Keratinocyte (primary cell): ENCODE data around the gene PNPT1. TPM values are rescaled to one million over a fixed set of nuclear protein-coding genes. Genes with fewer than 3 reads are reported as not detected.

ENCODE experiments used
- DNase-seq: peaks from one replicate; pipeline ENCODE4 v3.0.0-alpha.2; 2011; ENCODE audit warnings: low read depth, missing footprints, low spot score
- FAIRE-seq: peaks from 2 replicates; lab custom pipeline; 2011; peaks lifted over from hg19 to GRCh38; lab: Jason Lieb, UNC
- H2AFZ ChIP-seq: 2 replicates; pipeline ENCODE4 v1.6.0; 2012; ENCODE audit warnings: low read length, control low read depth, inconsistent platforms; ENCODE audit not compliant: control insufficient read depth
- H3K27ac ChIP-seq: 2 replicates; pipeline ENCODE4 v1.5.1; 2011; ENCODE audit warnings: low read length; ENCODE audit not compliant: control insufficient read depth, insufficient read depth
- H3K27me3 ChIP-seq: 3 replicates; pipeline ENCODE4 v1.6.0; 2011; ENCODE audit warnings: low read length; ENCODE audit not compliant: control insufficient read depth, insufficient read depth; ENCODE audit errors: extremely low read depth
- H3K36me3 ChIP-seq, 2 experiments: 2 replicates in 1 of 2; 3 replicates in 1 of 2; pipeline ENCODE4 v1.5.1; 2011; ENCODE audit warnings: low read length in 2 of 2, mild to moderate bottlenecking in 1 of 2; ENCODE audit not compliant: control insufficient read depth in 2 of 2, insufficient read depth in 2 of 2; ENCODE audit errors: extremely low read depth in 1 of 2
- H3K4me1 ChIP-seq: 3 replicates; pipeline ENCODE4 v1.5.1; 2011; ENCODE audit warnings: low read length; ENCODE audit not compliant: control insufficient read depth, insufficient read depth; ENCODE audit errors: extremely low read depth
- H3K4me2 ChIP-seq: 3 replicates; pipeline ENCODE4 v1.6.0; 2011; ENCODE audit warnings: low read depth, low read length; ENCODE audit not compliant: control insufficient read depth, insufficient read depth; ENCODE audit errors: extremely low read depth
- H3K4me3 ChIP-seq, 3 experiments: fragments of 200-600 bp in 1 of 3; sonication (generic) in 1 of 3; 2 replicates in 2 of 3; 3 replicates in 1 of 3; pipeline ENCODE4 v1.5.1; 2011 to 2016; ENCODE audit warnings: low read length in 3 of 3, mild to moderate bottlenecking in 3 of 3, control low read depth in 2 of 3, inconsistent platforms in 1 of 3, low read depth in 1 of 3, mixed read lengths in 1 of 3, mixed run types in 1 of 3, moderate library complexity in 1 of 3; ENCODE audit not compliant: control insufficient read depth in 2 of 3, insufficient read depth in 2 of 3; ENCODE audit errors: extremely low read depth in 1 of 3
- H3K79me2 ChIP-seq: 2 replicates; pipeline ENCODE4 v1.6.0; 2012; ENCODE audit warnings: low read length; ENCODE audit not compliant: control insufficient read depth, insufficient read depth
- H3K9ac ChIP-seq: 3 replicates; pipeline ENCODE4 v1.6.0; 2011; ENCODE audit warnings: low read length; ENCODE audit not compliant: control insufficient read depth, insufficient read depth; ENCODE audit errors: extremely low read depth
- H3K9me1 ChIP-seq: 3 replicates; pipeline ENCODE4 v1.6.0; 2011; ENCODE audit warnings: low read length; ENCODE audit not compliant: control insufficient read depth, insufficient read depth; ENCODE audit errors: extremely low read depth
- H3K9me3 ChIP-seq: 2 replicates; pipeline ENCODE4 v1.5.1; 2012; ENCODE audit warnings: low read depth, low read length; ENCODE audit not compliant: control insufficient read depth
- H4K20me1 ChIP-seq: 3 replicates; pipeline ENCODE4 v1.6.0; 2011; ENCODE audit warnings: low read length; ENCODE audit not compliant: control insufficient read depth, insufficient read depth; ENCODE audit errors: extremely low read depth
- CTCF ChIP-seq, 3 experiments: IDR thresholded peaks in 1 of 3; conservative IDR thresholded peaks in 1 of 3; optimal IDR thresholded peaks in 1 of 3; 2 replicates in 2 of 3; 3 replicates in 1 of 3; pipeline versions ENCODE3 to v1.5.1; 2011; ENCODE audit warnings: low read length in 3 of 3, mild to moderate bottlenecking in 3 of 3, moderate library complexity in 2 of 3, control low read depth in 1 of 3, inconsistent platforms in 1 of 3; ENCODE audit not compliant: insufficient read depth in 2 of 3; ENCODE audit errors: extremely low read depth in 1 of 3
- EZH2 ChIP-seq: IDR thresholded peaks from one replicate; pipeline ENCODE4 v1.6.1; 2012; ENCODE audit warnings: inconsistent platforms, mild to moderate bottlenecking, low read length, moderate library complexity
- dilution Hi-C: fragments of 300-500 bp; cut with MboI; formaldehyde crosslinking; loops from one replicate; pipeline ENCODE4 v1.7.0; 2020; ENCODE audit warnings: low sequenced_read_pairs; ENCODE audit not compliant: extremely low pct_ligation_motif_present
- polyA plus RNA-seq, 5 experiments: library from polyadenylated mRNA; depleted of rRNA in 3 of 5; stranded (reverse) in 3 of 5; stranded (forward) in 1 of 5; unstranded in 1 of 5; fragments of >200 nt; gene quantifications; 1 replicate in 1 of 5; 2 replicates in 3 of 5; 3 replicates in 1 of 5; pipeline versions ENCODE4 v1.2.1 to v1.2.3, GENCODE V29; 2011 to 2012; ENCODE audit warnings: missing spikeins in 2 of 5, low read depth in 1 of 5, low replicate concordance in 1 of 5

The PNPT1 gene
- polyA plus RNA-seq, 1 donor (not counting 4 experiments of a cell fraction or from before 2014, with no cell fraction given) = 36.1 TPM

GRCh38 chr2:55627915-55628314, 65.7 kb downstream of the PNPT1 start:
- Histone ChIP-seq H3K4me2 (no peak overlapping the region), H3K4me1 (peaks cover 7% of the 10 kb centered on the region), H3K4me3 (no peak overlapping the region), H3K9me3 (no peaks in the 10 kb centered on the region), H3K27me3 (no peaks in the 10 kb centered on the region), H4K20me1 (no peaks in the 10 kb centered on the region), H3K27ac (no peak overlapping the region), H3K79me2 (peaks cover 3% of the 10 kb centered on the region), H2AFZ (no peak overlapping the region), H3K9me1 (no peaks in the 10 kb centered on the region), H3K36me3 (peaks cover 0 to 4% of the 10 kb centered on the region in 2 experiments), H3K9ac (no peak overlapping the region)
- FAIRE-seq = no peak
- TF ChIP-seq EZH2 = no peak
- TF ChIP-seq CTCF (optimal IDR thresholded peaks at IDR 0.05 in 1 of 3, IDR thresholded peaks at IDR 0.05 in 1 of 3, conservative IDR thresholded peaks at IDR 0.05 in 1 of 3; ENCODE audit: extremely low read depth in 1 of 3, insufficient read depth in 2 of 3, low read length in 3 of 3) = no peak
- no peak for DNase-seq
- dilution Hi-C loops = no loop called here

- Histone ChIP-seq H3K27ac (no peak overlapping the region), H3K9ac (no peak overlapping the region), H3K27me3 (no peaks in the 10 kb centered on the region), H3K9me3 (no peaks in the 10 kb centered on the region), H3K4me1 (peaks cover 16% of the 10 kb centered on the region), H3K4me2 (no peak overlapping the region), H3K4me3 (no peak overlapping the region), H3K79me2 (peaks cover 53% of the 10 kb centered on the region), H3K9me1 (peaks cover 3% of the 10 kb centered on the region), H2AFZ (no peak overlapping the region), H4K20me1 (no peaks in the 10 kb centered on the region), H3K36me3 (peaks cover 2 to 4% of the 10 kb centered on the region in 2 experiments)
- no peak for TF ChIP-seq EZH2
- no peak for FAIRE-seq
- no peak for DNase-seq
- dilution Hi-C loops = no loop called here
These were observed 71.8 kb downstream of the PNPT1 start for GRCh38 chr2:55621802-55622201.
